ENCODE data around the gene HECTD4.

DNA sequence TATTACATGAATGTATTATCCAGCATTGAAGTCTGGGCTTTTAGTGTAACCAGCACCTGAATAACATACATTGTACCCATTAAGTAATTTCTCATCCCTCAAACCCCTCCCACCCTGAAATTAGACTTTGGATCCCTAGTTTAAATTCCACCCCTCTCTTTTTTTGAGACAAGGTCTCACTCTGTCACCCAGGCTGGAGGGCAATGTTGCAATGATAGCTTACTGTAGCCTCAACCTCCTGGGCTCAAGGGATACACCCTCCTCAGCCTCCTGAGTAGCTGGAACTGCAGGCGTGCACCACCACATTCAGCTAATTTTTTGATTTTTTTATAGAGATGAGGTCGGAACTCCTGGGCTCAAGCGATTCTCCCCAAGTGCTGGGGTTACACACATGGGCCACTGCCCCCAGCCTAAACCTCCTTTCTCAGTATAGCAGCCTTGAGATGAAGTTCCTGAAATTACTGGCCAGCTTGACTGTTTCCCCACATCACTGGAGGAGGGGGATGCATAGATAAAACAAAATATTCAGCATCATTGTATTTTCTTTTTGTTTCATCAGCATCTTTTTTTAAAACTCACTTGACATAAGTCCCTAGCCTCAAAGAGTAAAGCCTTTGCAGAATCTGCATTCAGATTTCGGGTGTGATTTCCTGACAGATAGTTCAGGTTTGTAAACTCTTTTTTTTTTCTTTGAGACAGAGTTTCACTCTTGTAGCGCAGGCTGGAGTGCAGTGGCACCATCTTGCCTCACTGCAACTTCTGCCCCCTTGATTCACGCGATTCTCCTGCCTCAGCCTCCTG, 43.6 kb upstream of the HECTD4 start:
- TF ChIP-seq ZNF274 (IDR thresholded peaks at IDR 0.05; ENCODE audit: low read depth, low read length) = no peak
- TF ChIP-seq SUZ12 (IDR thresholded peaks at IDR 0.05; ENCODE audit: extremely low read depth, insufficient read depth, insufficient read length) = no peak

Measured in NT2/D1 (cell line).